Dermis microvascular lymphatic vessel endothelial cell (primary cell): ENCODE measurements around the gene EXD3. TPM values are rescaled to one million over a fixed set of nuclear protein-coding genes. Genes with fewer than 3 reads are reported as not detected.
"Not testable (repeated sequence)": the region's sequence is repeated elsewhere in the genome, so short reads cannot be mapped to it uniquely, and the experiment has no call there.

ENCODE experiments used
- DNase-seq, 2 donors: peaks; one replicate each; pipeline versions ENCODE4 v3.0.0 to v3.0.0-alpha.2; 2010; ENCODE audit warnings: low read depth in 2 of 2
- total RNA-seq: library from RNA; depleted of rRNA; stranded (reverse); fragments of >200 nt; gene quantifications from 2 replicates; pipeline ENCODE4 v1.2.1, GENCODE V29; 2014

EXD3 gene
- total RNA-seq, 1 donor from 2014 or later, result 12.2 TPM

DNA sequence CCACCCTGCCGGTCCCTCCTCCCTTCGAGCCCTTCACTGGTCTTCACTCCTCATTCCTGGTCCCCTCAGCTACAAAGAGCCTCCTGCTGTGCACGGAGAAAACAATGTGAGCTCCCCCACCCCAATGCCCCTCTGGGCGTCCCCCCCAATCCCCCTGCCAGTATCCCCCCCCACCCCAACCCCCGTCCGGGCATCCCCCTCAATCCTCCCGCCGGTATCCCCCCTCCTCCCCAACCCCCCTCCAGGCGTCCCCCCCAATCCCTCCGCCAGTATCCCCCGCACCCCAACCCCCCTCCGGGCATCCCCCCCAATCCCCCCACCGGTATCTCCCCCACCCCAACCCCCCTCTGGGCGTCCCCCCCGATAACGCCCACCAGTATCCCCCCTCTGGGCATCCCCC, 42.8 kb downstream of the EXD3 start:
- DNase-seq, result no peak

- DNase-seq, result no peak
Observed at GRCh38 chr9:137379761-137380161, 43.2 kb downstream of the EXD3 start.

- DNase-seq, result not testable (repeated sequence)
Observed at GRCh38 chr9:137378688-137379410, 44.1 kb downstream of the EXD3 start.

DNA sequence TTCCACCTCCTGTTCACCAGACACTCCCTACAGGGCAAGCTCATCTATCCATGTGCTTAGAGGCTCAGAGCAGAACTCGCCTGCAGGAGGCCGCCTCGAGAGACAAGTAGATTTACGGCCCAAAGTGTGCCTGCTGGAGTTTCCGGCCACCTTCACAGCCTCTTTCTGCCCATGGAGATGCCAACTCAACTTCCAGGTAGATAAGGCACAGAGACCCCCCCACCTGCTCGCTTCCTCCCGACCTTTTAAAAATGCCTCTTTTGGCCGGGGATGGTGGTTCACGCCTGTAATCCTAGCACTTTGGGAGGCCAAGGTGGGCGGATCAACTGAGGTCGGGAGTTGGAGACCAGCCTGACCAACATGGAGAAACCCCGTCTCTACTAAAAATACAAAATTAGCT, 46.6 kb downstream of the EXD3 start:
- DNase-seq, result no peak

DNA sequence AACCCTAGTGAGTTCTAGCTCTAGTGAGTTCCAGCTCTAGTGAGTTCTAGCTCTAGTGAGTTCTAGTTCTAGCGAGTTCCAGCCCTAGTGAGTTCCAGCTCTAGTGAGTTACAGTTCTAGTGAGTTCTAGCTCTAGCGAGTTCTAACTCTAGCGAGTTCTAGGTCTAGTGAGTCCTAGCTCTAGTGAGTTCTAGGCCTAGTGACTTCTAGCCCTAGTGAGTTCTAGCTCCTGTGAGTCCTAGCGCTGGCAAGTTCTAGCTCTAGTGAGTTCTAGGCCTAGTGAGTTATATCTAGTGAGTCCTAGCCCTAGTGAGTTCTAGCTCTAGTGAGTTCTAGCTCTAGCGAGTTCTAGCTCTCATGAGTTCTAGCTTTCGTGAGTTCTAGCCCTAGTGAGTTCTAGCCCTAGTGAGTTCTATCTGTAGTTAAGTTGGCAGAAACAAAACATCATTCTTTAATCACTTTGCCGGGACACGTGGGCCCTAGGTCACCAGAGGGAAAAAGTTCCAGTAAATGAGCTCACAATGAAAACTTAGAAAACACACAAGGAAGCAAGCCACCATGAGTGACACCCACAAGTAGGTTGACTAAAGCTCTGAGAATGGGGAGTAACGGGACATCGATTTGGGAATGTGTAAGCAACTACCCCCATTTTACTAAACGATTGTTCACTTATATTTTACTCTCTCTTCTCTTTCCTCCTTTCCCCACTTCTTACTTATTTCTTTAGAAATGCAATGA, 47.5 kb downstream of the EXD3 start:
- no peak for DNase-seq

DNA sequence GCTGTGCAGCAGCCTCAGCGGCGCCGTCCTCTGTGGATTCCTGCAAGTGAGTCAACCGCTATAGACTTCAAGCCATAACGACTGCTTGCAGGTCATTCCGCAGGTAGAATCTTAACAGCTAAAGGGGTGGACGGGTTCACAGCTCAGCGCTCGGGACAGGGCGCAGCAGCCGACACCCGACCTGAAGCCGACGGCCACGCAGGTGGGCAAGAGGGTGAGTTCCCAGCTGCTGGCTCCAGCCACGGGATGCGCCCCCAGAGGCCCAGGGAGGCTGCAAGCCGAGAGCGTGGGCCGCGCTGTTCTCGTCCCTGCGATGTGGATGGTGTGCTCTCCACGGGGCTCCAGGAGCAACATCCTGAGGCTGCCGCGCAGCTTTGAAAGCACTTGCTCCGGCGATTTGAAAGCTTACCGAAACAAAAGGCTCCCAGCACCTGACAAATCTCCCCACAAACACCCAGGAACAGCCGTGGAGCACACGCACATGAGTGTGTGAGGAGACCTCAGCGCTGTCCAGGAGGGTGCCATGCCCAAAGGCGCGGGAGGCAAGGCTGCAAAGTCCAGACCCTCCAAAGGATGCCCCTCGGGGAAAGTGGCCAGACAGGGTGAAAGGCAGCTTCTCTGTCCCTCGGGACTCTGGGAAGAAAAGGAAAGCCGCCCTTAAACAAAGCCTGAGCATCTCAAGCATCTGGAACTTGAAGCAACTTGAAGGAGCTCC, 48.7 kb downstream of the EXD3 start:
- DNase-seq, result no peak

DNA sequence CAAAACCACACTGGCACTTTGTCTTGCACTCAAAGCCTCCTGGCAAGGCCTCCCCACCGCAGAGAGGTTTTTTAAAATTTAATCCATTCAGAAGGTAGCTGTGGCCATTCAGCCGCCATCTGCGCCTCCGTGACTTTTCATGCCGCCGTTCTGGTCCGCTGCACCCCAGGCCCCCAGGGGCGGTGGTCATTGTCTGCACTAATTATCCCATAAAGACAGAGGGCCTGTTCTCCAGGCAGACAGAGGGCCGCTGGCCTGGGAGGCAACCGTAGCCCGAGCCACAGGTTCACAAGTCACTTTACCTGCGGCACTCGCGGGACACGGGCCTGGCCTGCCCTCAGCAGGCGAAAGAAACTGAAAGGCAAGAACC, 49.4 kb downstream of the EXD3 start:
- no peak for DNase-seq

DNA sequence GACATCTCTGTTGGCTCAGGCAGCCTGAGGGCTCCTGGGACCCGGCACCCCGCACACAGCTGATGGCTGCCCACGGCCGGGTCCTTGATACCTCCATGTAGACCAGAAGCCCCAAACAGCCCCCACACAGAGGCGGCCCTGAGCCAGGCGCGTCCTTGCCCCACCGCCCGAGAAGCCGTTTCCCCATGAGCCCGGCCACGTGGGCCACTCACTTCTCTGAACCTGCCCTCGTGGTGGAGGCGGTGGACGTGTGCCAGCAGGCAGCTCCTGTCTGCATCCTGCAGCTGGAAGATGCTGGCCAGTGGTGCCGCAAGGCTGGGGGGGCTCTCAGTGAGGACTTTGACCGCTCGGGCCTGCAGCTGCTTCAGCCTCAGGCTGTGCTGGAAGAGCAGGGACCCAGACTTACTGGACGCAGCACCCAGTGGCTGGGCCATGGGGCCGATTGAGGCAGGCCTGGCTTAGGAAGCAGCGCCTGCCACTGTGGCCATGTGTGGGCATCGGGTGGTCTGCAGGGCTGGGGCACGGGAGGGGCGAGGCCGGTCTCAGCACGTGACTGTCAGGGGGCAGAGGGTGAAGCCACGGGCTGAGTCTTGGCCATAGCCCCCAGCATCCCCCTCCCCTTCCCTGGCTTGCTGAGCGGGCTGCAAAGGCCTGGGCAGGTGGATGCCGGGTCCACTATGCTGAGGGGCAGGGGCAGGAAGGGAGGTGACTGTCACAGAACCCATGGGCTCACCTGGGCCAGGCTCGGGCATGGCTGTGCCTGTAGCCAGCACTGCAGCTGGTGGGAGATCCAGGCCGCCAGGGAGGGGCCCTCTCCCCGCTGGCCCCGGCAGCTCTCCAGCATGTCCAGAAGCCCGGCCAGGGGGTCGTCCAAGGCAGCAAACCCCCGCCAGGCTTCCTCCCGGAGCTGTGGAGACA, 50.0 kb downstream of the EXD3 start:
- no peak for DNase-seq

DNA sequence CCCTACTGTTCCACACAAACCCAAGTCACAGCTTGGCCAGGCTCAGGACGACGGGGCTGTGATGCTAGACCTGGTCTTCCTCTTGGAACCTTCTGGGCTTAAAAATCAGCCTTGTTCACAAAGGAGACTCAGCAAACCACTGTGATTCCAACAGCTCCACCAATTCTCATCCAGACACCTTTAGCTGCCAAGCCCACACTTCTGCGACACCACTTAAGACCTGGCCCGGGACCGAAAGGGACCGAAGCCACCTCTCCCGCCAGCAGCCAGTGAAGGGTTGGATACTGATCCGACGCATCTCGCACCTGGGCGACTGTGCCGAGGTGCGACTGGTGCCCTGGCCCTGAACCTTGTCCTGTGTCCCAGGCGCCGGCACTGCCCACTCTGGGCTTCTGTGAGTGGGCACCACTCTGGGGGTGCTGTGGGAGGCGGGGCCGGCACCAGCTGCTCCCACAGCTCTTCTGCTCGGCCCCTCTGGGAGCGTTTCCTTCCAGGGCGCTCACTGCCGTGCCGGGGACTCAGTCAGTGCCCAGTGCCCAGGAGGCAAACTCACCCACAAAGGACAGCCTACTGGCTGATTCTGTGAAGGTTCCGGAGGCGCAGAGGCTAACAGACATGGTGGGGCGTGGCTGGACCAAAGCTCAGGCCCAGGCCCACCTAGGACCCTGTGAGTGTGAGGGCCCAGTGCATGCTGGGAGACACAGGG, 50.9 kb downstream of the EXD3 start:
- no peak for DNase-seq

DNA sequence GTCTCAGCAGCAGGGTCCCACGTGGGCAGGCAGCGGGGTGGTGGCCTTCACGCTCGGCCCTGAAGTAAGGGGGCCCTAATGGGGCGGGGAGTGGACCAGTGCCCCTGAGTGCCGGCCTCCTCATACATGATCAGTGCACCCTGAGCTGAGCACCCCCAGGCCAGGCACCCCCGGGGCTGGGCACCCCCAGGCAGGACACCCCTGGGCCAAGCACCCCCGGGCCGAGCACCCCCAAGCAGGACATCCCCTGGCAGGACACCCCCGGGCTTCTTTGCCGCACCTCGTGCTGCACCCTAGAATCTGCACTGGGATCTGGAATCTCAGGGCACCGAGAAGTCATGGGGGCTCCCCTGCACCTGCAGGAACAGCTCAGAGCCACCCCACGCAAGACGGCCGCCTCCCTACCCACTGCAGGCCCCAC, 51.4 kb downstream of the EXD3 start:
- no peak for DNase-seq

GRCh38 chr9:137370865-137371520, 52.0 kb downstream of the EXD3 start:
- DNase-seq, result no peak

GRCh38 chr9:137369911-137370764, 52.8 kb downstream of the EXD3 start:
- DNase-seq, result no peak

DNA sequence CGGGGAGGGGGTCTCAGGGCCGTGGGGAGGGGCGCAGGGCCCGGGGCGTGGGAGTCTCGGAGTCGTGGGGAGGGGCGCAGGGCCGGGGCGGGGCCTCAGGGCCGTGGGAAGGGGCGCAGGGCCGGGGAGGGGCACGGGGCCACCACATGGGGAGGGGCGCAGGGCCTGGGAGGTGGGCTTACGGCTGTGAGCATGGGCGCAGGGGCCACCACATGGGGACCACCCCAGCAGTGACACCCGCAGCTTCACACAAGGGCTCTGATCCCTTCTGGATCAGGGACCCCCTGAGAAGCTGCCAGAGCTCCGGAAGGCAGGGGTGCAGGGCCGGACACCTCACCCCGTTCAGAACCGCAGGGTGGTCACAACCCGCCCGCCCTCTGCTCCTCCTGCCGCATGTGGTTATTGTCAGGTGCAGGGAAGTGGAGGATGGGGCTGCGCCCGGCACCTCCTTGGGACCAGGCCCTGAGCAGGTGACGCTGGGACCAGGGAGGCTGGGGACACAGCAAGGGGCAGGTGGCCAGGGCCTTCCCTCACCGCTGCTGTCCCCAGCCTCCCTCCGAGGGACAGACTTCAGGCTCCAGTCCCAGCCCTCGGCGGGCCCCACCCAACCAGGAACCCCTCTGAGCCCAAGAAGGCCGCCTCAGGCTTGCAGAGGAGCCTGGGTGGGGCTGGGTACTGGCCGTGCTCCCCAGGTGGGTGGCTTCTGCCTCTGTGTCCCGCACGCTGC, 53.7 kb downstream of the EXD3 start:
- no peak for DNase-seq

DNA sequence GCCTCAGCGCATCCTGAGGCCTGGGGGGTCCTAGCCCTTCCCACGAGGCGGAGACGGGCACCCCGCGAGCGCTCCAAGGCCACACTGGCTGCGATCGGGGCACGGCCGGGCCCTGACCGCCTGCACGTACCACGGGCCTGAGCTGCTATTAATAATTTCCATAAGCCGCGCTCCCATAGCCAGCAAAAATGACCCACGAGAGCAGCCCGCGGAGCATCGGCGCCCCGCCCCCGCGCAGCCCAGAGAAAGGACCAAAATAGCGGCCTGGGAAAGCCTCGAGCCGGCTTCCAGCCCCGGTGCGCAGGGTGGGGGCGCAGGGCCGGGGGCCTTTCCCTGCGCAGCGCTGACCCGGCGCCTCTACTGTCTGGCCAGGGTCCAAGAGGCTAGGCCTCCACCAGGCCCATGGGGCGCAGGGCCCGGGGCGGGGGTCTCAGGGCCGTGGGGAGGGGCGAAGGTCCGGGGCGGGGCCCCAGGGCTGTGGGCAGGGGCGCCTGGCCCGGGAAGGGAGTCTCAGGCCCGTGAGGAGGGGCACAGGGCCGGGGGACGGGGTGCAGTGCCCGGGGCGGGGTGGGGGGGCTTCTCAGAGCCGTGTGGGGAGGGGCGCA, 54.4 kb downstream of the EXD3 start:
- no peak for DNase-seq

GRCh38 chr9:137367506-137368430, 55.2 kb downstream of the EXD3 start:
- no peak for DNase-seq

DNA sequence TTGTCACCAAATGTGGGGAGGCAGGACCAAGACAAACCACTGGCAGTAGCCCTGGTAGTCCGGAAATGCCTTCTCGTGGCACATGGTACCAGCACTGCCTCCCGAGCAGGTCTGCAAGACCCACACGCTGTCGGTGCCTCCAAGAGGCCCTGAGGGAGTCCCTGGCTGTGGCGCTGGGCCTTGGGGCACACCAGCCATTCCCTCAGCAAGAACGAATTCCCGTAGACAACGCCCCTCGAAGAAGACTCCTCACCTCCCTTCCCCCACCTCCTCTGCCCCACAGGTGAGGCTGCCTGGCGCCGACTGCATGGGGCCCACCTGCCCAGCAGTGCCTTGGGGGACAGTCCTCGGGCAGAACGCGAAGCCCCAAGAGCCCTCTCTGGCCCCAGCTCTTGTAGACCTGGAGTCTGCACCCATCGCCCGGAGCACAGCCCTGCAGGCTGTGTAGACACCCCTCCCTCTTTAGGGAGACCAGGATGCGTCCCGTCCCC, 56.0 kb downstream of the EXD3 start:
- DNase-seq, result no peak

DNA sequence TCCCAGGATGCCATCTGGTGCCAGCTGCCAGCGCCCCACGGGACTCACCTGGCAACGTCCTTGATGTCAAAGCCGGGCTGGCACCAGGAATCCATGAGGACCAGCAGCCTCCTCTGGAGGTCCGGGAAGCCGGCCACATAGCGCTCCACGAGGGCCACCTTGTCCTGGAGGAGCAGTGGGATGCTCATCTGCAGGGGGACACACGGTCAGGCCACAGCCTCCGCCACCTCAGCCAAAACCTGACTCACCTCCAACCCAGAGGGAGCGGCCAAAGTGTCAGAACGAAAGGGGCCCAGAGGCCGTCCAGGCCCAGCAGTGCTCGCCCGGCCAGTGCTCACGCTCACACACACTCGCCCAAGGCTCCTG, 56.5 kb downstream of the EXD3 start:
- no peak for DNase-seq
